ENCODE measurements around the gene HOXD1.

Gene HOXD1

GRCh38 chr2:176187899-176188773, at the start of gene HOXD1:
Gene HOXD1, plus strand, starts transcription at chr2:176188668. Its CDS starts 134 bp downstream, at chr2:176188802.
- TF ChIP-seq, protein P1, sequence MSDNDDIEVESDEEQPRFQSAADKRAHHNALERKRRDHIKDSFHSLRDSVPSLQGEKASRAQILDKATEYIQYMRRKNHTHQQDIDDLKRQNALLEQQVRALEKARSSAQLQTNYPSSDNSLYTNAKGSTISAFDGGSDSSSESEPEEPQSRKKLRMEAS (IDR thresholded peaks at IDR 0.05): peak; percentile 77
- TF ChIP-seq RAD21 (IDR thresholded peaks at IDR 0.05; ENCODE audit: low read depth) (no peak), CEBPB (IDR thresholded peaks at IDR 0.05) (no peak), TAF1 (IDR thresholded peaks at IDR 0.05; ENCODE audit: low read depth) (peak; percentile 36; the same call in 1 of the 2 replicates), EGR1 (IDR thresholded peaks at IDR 0.05) (peak; percentile 26; the same call in 1 of the 2 replicates), YY1 (IDR thresholded peaks at IDR 0.05; ENCODE audit: low read depth) (0 out of 2 replicates have a peak, but pooled peaks have one; percentile 10), FOXM1 (IDR thresholded peaks at IDR 0.05; ENCODE audit: borderline replicate concordance, low read depth) (no peak), NFIC (IDR thresholded peaks at IDR 0.05) (0 out of 2 replicates have a peak, but pooled peaks have one; percentile 10)
- TF ChIP-seq, protein P2, sequence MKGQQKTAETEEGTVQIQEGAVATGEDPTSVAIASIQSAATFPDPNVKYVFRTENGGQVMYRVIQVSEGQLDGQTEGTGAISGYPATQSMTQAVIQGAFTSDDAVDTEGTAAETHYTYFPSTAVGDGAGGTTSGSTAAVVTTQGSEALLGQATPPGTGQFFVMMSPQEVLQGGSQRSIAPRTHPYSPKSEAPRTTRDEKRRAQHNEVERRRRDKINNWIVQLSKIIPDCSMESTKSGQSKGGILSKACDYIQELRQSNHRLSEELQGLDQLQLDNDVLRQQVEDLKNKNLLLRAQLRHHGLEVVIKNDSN (IDR thresholded peaks at IDR 0.05): peak; percentile 97

DNA sequence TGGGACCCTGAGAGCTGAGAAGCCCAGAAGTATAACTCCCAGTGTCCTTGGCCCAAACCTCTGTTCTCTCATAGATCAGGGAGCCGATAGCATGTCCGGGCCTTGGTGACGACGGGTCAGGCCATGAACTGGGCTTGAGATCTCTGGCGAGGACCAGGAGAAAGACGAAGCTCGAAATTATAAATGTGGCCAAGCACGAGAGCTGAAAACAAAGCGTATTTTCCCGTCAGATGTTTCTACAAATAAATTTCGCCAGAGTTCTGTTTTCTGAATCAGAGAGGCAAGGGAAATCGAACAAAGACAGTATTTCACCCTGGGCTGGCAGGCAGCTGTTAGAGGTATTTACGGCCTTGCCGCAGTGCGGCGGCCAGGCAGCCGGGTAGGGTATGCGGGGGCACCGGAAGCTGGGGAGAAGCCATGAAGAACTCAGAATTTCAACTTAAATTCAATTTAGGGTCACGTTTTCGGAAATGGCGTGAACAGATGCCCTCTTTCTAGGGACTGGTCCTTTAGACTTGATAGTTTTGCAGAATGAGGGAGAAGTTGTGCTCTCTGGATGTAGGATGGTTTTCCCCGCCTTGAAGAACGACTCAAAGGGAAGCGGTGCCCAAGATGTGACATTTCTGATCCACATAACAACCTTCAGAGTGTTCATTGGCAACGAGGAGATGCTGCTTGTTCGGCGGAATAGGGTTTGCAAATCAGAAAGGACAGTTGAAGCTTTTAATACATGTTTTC, 49.4 kb upstream of the HOXD1 start:
- TF ChIP-seq, protein P2 (IDR thresholded peaks at IDR 0.05): no peak
- TF ChIP-seq CEBPB (IDR thresholded peaks at IDR 0.05): no peak
- TF ChIP-seq TAF1 (IDR thresholded peaks at IDR 0.05; ENCODE audit: low read depth): no peak
- TF ChIP-seq YY1 (IDR thresholded peaks at IDR 0.05; ENCODE audit: low read depth): no peak
- no peak for TF ChIP-seq CREB1 (IDR thresholded peaks at IDR 0.05; ENCODE audit: low read depth)

DNA sequence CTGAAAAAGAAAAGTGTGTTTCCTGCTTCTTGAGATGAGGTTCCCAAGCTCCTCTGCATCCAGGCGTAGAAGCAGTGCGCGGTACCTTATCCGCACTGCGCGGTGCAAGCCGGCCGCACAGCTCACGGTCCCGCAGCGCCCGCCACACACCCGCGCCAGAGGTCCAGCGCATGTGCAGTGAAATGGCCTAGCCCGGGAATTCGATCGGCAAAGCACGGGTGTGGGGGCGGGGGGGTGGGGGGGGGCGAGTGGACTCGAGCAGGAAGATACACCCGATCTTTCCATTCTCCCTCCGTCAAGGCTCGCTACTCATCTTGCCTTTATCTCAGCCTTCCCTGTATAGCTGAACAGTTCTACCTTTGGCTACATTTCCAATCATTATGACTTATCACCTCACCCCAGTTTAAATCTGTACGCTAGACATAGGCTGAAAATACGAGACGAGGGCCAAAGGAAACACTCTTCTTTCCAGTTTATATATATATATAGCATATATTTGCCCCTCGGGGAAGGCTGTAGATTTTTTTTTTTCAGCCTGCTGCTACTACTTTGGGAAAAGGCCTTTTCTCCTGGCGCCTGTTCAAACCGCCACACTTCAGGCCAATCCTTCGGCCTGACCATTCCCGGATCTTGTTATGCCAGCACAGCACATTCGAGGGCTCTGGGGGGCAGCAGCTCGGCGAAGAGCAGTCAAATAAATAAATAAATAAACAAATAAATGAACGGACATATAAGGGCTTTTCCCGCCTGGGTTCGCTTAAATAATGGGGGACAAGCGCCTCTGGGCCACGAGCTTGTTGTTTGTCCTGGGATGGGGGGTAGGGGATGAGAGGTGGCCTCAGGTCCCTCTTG, 48.6 kb upstream of the HOXD1 start:
- TF ChIP-seq, protein P2 (IDR thresholded peaks at IDR 0.05): no peak
- TF ChIP-seq EGR1 (IDR thresholded peaks at IDR 0.05): no peak
- TF ChIP-seq EP300 (IDR thresholded peaks at IDR 0.05; ENCODE audit: borderline replicate concordance): no peak
- TF ChIP-seq ZBTB7A (IDR thresholded peaks at IDR 0.05; ENCODE audit: low read depth): no peak
- no peak for TF ChIP-seq RAD21 (IDR thresholded peaks at IDR 0.05; ENCODE audit: low read depth)
- TF ChIP-seq CEBPB (IDR thresholded peaks at IDR 0.05): no peak
- TF ChIP-seq TEAD4 (IDR thresholded peaks at IDR 0.05): no peak
- TF ChIP-seq TCF12 (IDR thresholded peaks at IDR 0.05; ENCODE audit: low read depth): no peak
- TF ChIP-seq YY1 (IDR thresholded peaks at IDR 0.05; ENCODE audit: low read depth): no peak
- no peak for TF ChIP-seq TAF1 (IDR thresholded peaks at IDR 0.05; ENCODE audit: low read depth)
- TF ChIP-seq, protein P1 (IDR thresholded peaks at IDR 0.05): no peak
- no peak for TF ChIP-seq NFIC (IDR thresholded peaks at IDR 0.05)
- TF ChIP-seq CREB1 (IDR thresholded peaks at IDR 0.05; ENCODE audit: low read depth): no peak
- no peak for TF ChIP-seq FOXM1 (IDR thresholded peaks at IDR 0.05; ENCODE audit: borderline replicate concordance, low read depth)
- TF ChIP-seq, protein P3, sequence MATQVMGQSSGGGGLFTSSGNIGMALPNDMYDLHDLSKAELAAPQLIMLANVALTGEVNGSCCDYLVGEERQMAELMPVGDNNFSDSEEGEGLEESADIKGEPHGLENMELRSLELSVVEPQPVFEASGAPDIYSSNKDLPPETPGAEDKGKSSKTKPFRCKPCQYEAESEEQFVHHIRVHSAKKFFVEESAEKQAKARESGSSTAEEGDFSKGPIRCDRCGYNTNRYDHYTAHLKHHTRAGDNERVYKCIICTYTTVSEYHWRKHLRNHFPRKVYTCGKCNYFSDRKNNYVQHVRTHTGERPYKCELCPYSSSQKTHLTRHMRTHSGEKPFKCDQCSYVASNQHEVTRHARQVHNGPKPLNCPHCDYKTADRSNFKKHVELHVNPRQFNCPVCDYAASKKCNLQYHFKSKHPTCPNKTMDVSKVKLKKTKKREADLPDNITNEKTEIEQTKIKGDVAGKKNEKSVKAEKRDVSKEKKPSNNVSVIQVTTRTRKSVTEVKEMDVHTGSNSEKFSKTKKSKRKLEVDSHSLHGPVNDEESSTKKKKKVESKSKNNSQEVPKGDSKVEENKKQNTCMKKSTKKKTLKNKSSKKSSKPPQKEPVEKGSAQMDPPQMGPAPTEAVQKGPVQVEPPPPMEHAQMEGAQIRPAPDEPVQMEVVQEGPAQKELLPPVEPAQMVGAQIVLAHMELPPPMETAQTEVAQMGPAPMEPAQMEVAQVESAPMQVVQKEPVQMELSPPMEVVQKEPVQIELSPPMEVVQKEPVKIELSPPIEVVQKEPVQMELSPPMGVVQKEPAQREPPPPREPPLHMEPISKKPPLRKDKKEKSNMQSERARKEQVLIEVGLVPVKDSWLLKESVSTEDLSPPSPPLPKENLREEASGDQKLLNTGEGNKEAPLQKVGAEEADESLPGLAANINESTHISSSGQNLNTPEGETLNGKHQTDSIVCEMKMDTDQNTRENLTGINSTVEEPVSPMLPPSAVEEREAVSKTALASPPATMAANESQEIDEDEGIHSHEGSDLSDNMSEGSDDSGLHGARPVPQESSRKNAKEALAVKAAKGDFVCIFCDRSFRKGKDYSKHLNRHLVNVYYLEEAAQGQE (IDR thresholded peaks at IDR 0.05; ENCODE audit: low read depth): no peak

DNA sequence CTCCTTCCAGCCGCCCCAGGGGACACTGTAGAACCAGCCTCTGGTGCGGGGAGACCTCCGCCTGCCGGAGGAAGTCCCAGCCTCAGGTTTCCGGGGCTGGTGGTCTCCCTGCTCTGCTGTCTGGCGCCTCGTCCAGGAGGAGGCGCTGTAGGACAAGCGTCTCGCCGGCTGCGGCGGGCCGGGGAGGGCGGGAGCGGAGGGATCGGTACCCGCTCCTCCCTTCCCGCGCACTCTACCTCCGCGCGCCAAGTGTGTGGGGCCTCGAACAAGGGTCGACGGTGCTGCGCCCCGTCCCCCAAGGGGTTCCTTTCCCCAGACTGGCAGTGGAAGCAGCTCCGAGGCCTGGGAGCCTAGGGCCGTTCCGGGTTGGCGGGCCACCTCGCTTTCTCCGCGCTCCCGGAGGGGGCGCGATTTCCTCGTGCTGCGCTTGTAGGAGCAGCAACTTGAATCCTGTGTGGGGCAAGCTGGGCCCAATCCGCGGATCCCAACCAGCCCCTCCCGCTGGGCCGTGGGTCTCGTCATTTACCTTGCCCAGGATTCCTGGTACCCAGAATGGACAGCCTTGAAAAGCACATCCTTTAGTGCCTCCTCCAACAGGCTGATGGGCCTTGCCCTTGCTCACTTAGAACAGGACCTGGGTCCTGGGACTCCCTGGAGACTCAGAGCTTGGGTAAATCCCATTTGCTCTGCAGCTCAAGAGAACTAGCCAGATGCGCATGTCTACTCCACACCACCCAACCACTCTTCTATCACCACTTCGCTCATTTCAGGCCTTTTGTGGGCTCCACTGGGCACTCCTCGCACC, 47.8 kb upstream of the HOXD1 start:
- TF ChIP-seq, protein P1 (IDR thresholded peaks at IDR 0.05): peak; percentile 81
- TF ChIP-seq CEBPB (IDR thresholded peaks at IDR 0.05): no peak
- no peak for TF ChIP-seq CREB1 (IDR thresholded peaks at IDR 0.05; ENCODE audit: low read depth)
- peak; percentile 13; the same call in 1 of the 2 replicates for TF ChIP-seq EP300 (IDR thresholded peaks at IDR 0.05; ENCODE audit: borderline replicate concordance)
- peak; percentile 93 for TF ChIP-seq ZBTB7A (IDR thresholded peaks at IDR 0.05; ENCODE audit: low read depth)
- TF ChIP-seq TEAD4 (IDR thresholded peaks at IDR 0.05): no peak
- no peak for TF ChIP-seq EGR1 (IDR thresholded peaks at IDR 0.05)
- TF ChIP-seq, protein P2 (IDR thresholded peaks at IDR 0.05): no peak
- TF ChIP-seq FOXM1 (IDR thresholded peaks at IDR 0.05; ENCODE audit: borderline replicate concordance, low read depth): no peak
- TF ChIP-seq YY1 (IDR thresholded peaks at IDR 0.05; ENCODE audit: low read depth): no peak
- no peak for TF ChIP-seq TCF12 (IDR thresholded peaks at IDR 0.05; ENCODE audit: low read depth)
- no peak for TF ChIP-seq NFIC (IDR thresholded peaks at IDR 0.05)
- no peak for TF ChIP-seq TAF1 (IDR thresholded peaks at IDR 0.05; ENCODE audit: low read depth)
- peak; percentile 86 for TF ChIP-seq RAD21 (IDR thresholded peaks at IDR 0.05; ENCODE audit: low read depth)
- TF ChIP-seq, protein P3 (IDR thresholded peaks at IDR 0.05; ENCODE audit: low read depth): no peak
